Eye (tissue), 1 donor: ENCODE data around the gene PRSS48.
A peak's percentile ranks its signal among the peaks of the same experiment; 100 is the strongest.
"Not testable (repeated sequence)": the region's sequence is repeated elsewhere in the genome, so short reads cannot be mapped to it uniquely, and the experiment has no call there.

Source experiments
- DNase-seq: peaks from one replicate; pipeline ENCODE4 v3.0.0-alpha.2; 2015

The PRSS48 gene

DNA sequence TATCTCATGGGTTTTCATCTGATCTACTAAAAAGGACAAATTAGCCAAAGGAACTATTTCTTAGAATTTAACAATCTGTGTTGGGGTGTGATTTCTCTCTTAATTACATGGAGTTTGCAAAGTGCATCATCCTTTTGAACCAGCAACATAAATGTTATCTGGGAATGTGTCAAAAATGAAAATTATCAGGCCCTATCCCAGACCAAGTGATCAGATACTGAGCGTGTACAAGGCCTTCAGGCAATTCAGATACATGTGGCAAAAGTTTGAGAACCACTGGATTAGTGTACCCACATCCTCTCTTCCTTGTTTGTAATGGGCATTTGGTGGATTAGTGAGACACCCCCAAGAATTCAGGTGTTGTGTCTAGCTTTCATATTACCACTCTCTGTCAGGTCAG is 44.6 kb downstream of the PRSS48 start:
- DNase-seq = no peak

DNA sequence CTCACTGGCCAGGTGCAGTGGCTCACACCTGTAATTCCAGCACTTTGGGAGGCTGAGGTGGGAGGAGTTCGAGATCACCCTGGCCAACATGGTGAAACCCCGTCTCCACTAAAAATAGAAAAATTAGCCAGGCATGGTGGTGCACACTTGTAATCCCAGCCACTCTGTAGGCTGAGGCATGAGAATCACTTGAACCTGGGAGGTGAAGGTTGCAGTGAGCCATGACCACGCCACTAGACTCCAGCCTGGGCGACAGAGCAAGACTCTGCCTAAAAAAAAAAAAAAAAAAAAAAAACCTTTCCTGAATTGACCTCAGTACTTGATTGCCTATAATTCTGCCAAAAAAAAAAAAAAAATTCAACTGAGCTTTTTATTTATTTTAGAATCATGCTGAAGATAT is 45.2 kb downstream of the PRSS48 start:
- not testable (repeated sequence) for DNase-seq

DNA sequence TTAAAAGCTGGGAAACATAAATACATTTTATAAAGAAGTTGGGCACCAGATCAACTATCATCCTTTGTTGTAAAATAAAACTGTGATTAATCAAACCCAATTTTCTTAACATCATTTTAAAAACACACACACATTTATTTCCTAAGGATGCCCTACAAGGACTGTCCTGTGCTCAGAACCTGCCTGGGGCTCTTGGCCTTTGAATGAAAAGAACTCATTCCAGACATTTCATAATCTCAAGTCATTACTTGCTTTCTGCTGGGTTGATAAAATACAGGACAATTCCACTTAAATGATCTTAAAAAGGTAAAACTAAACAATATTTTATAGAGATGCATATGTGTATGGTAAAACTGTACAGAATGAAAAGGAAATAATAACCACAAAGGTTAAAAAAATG is 45.6 kb downstream of the PRSS48 start:
- DNase-seq = peak; percentile 17

DNA sequence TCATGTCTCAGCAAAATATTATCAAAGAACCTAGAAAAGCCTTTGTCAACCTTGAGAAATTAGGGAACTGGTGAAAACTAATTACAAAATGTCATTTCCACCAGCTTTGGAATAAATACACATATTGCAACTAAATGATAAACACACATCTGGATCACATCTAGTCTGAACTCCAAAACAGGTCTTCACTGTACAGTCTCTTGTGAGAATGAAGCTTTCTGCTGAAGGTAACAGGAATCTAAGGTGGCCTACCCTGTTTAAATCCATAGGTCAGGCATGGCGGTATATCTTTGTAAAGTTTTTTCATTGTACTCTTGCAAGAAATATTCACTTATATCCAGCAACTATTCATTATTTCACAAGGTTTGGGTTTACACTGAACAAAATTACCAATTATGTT is 46.7 kb downstream of the PRSS48 start:
- peak; percentile 38 for DNase-seq

DNA sequence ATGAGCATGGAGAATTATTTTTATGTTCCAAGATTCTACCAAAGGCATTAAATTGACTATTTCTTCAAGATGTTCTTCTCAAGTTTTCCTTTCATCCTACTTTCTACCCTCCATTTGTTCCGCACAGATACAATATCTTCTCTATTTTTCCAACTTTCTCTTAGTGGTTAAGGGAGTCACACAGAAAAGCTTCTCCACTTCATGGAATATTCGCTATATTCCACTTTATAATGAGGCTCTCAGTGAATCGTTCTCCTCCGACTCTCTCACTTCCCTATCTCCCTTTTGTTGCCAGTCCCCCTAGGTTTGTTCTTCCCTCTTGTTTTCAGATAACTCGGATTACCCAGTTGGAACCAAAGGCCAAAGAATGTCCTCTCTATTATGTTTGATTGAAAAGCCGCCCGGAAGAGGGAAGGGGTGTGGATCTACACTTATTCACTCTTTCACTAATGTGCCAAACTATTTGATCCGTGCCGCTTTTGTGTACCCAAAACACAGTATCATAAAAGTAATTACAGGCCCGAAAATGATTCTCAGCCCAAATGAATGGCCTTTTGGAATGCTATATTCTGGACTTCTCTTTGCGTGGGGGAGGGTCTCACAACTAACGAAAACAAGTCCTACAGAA is 47.3 kb downstream of the PRSS48 start:
- DNase-seq = no peak

DNA sequence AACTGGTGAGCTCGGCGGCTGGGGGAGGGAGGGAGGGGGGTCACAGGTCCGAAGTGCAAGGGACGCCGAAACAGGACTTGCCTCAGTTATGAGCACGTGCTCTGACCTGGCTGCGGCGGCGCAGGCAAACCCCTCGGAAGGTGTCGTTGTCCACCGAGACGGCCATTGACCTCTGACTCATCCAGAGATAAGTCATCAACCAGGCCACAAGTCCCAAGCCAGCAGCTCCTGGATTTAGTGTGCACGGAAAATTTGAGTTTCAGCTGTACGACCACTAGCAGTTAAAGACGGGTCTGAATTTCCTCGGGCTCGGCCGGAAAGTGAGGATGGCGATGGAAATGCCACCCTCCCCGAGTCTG is 47.8 kb downstream of the PRSS48 start:
- peak; percentile 83 for DNase-seq

DNA sequence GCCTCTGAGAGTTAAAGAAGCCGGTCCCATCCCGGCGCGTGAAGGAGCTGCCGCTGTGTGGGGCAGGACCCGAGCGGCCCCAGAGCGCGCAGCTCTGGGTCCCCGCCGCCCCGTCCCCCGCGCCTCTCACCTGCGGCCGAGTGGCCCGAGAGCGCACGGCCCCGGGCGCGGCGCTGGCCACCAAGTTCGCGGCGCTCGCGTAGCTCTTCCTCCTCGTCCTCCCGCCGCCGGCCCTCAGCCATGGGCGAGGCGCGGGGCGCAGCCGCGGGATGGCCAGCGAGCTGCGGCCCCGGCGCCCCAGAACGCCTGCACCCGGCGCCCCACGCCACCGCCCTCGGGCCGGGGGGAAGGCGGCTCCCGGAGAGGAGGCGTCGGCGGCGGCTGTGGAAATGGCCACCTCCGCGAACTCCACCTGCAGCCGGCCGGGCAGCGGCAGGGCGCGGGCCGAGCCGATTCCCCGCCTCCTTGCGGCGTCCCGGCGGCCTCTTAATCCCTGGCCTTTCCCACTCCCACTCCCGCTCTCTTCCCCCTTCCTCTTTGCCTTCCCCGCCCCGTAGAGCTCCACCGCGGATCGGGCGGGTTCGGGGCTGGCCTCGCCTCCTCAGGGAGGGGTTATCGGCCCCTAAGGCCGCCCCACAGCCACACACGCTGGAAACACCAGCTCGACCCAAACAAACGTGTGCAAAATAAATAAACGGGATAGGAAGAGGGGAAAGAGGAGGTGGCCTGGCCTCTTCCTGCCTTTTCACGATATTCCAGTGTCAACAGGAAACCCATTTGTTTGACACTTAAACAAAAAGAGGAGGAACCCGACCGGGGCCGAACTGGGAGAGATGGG is 48.4 kb downstream of the PRSS48 start, which contains the start of gene SH3D19:
Gene SH3D19, minus strand, starts transcription at position 495 of the 838 bp plus-strand sequence. Its CDS starts 253 bp downstream, at position 242.
- peak; percentile 83 for DNase-seq

DNA sequence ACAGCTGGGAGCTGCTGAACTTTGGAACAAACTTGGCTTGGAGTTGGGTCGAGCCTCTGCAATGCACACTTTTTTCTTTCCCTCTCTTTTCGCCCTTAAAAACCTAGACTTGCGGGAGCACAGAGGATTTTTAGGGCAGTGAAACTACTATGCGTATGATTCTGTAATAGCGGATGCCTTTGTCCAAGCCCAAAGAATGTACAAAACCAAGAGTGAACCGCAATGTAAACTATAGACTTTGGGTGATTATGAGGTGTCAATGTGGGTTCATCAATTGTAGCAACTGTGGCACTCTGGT is 48.9 kb downstream of the PRSS48 start:
- no peak for DNase-seq

DNA sequence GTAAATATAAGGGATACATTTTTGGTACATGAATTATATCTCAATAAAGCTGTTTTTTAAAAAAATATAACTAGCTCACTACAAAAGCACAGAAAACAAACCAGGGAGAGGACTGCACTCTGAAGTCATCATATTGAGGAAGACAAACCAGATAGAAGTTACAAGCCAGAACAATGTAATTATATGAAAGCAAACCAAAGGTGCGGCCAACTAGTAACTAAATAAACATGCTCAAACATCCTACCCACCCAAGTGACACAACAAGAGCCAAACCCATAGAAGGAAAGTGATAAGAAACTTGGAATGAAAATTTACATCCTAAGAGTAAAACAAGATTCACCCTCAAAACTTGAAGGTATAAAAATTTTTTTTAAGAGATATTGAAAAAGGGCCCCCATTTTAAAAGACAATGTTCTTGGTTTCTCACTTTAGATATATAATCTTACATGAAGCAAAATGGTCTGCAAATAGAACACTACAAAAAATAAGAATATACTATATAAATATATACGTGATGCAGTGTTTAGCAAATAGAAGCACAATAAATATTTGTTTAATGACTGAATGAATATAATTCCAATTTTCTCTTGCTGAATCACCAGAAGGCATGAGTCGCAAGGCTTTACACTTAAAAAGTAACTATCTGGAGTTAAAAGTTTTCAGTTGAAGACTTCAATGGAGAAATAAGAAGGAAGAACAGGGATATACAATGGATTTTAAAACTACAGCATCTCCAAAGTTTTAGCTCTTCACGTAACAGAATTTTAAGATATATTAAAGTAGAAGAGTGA is 52.5 kb downstream of the PRSS48 start:
- DNase-seq = no peak

DNA sequence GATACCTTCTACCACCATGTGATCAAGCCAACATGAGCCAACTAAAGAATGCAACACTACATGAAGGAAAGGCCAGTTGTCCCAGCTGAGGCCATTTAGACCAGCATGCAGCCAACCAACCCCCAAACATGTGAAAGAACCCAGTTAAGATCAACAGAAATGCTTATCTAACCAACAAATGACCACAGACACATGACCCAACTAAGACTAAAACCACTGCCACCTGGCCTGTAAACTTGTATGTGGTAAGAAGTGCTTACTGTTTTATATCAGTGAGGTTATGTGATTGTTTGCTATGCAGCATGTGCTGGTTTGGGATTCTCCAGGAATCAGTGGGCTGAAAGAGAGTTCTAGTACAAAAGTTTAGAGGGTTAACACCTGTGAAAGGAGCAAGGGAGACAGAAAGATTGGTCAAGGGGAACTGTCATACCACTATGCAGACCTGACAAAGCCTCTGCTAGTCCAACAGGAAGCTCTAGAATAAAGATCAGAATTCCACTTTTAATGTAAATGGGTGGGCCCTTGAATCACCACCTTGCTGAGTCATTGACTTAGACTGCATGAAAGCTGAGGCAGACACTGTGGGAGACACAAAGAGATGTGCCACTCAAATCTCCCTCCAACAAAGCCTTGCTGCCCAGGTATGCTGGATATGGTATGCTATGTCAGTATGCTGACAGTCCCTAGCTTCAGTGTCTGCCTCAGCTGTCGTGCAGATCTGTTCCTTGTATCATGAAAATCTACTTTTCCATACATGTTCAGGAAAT is 54.5 kb downstream of the PRSS48 start:
- no peak for DNase-seq

DNA sequence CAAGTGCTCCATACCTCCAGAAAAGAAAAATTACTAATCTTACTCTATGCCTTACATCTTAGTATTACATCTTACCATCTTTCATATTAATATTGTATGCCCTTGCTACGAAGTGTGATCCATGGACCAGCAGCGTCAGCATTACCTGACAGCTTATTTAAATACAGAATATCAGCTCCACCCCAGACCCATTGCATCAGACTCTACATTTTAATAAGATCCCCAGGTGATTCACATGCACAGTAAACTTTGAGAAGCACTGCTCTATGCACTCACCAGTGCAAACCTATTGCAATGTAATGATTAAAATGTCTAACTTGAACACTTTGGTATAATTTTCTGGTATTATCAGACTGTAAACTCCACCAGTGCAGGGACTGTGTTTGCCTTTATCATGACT is 62.5 kb downstream of the PRSS48 start:
- no peak for DNase-seq

DNA sequence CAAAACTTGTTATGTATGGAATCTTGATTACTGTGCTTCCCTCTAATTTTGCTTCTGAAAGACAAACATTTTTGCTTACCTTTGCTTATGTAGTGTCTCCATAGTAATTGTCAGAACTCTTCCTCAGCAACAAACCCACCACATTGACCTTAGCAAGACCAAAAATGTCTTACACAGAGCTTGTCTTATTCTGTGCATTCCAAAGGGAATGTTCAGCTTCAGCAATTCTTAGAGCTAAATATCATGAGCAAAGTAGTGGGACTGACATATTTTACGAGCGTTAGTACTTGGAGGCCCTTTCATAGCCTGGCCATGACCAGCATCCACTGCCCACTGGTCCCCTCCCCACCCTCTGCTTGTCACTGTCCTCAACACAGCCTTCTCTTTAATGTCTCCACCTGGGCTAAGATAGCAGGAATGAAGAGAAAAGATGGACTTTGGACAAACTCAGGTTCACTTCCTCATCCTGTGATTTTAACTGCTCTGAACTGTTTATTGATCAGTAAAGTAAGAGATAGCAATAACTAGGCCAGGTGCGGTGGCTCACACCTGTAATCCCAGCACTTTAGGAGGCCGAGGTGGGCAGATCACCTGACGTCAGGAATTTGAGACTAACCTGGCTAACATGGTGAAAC is 63.9 kb downstream of the PRSS48 start:
- DNase-seq = no peak
